ENCODE measurements around the gene RUFY2.

GRCh38 chr10:68305854-68306253, 101.2 kb downstream of the RUFY2 start:
- TF ChIP-seq POLR2A (IDR thresholded peaks at IDR 0.05) = no peak
- TF ChIP-seq CTCF (IDR thresholded peaks at IDR 0.05 in 8 of 11, conservative IDR thresholded peaks at IDR 0.05 in 3 of 11) = no peak

Measured in spleen (tissue), 7 donors.